BJ (cell line): ENCODE data around the gene NT5DC3. TPM values are rescaled to one million over a fixed set of nuclear protein-coding genes. Genes with fewer than 3 reads are reported as not detected.

ENCODE experiments used
- CTCF ChIA-PET: fragments of 350-600 bp; formaldehyde crosslinking; extraction: SDS; loops from one replicate; lab custom pipeline; 2021; ENCODE audit warnings: antibody characterized with exemption, inconsistent platforms; lab: Yijun Ruan, JAX
- POLR2A ChIA-PET: fragments of 300-600 bp; sonication (Branson Sonifier 250); formaldehyde crosslinking; extraction: SDS; loops from one replicate; lab custom pipeline; 2021; ENCODE audit warnings: antibody characterized with exemption; lab: Charles Lee
- DNase-seq: peaks from one replicate; pipeline ENCODE4 v3.0.0-alpha.2; 2011; ENCODE audit warnings: low read depth
- H3K27me3 ChIP-seq: 2 replicates; pipeline ENCODE4 v1.6.0; 2011; ENCODE audit warnings: low read length; ENCODE audit not compliant: control insufficient read depth, insufficient read depth
- H3K36me3 ChIP-seq: 2 replicates; pipeline ENCODE4 v1.5.1; 2011; ENCODE audit warnings: low read length; ENCODE audit not compliant: control insufficient read depth, insufficient read depth
- H3K4me3 ChIP-seq: 2 replicates; pipeline ENCODE4 v1.5.1; 2011; ENCODE audit warnings: low read depth, mild to moderate bottlenecking, control low read depth, low read length
- CTCF ChIP-seq: IDR thresholded peaks from 2 replicates; pipeline ENCODE4 v1.5.1; 2011; ENCODE audit warnings: low read depth, mild to moderate bottlenecking, control low read depth, inconsistent platforms, low read length, moderate library complexity; ENCODE audit not compliant: insufficient read depth
- polyA plus RNA-seq: library from polyadenylated mRNA; depleted of rRNA; stranded (reverse); fragments of >200 nt; gene quantifications from 2 replicates; pipeline ENCODE4 v1.2.3, GENCODE V29; 2011

NT5DC3 gene
- polyA plus RNA-seq, 1 experiment = 1.2 TPM

GRCh38 chr12:103864710-103865109 lies 23.7 kb upstream of the NT5DC3 start:
- no peak for DNase-seq
- H3K36me3 ChIP-seq = no peaks in the 10 kb centered on the region
- ChIA-PET POLR2A (no interaction called here), CTCF (interaction anchor here (2.6 kb wide), 1 partner anchor 94 kb away, joined by 22 read pairs; no protein-coding TSS in a partner anchor)
- H3K4me3 ChIP-seq = no peak overlapping the region
- no peak for TF ChIP-seq CTCF
- no peaks in the 10 kb centered on the region for H3K27me3 ChIP-seq

GRCh38 chr12:103858953-103859601 lies 18.0 kb upstream of the NT5DC3 start:
- peak; percentile 97 for DNase-seq
- Histone ChIP-seq H3K4me3 (no peak overlapping the region), H3K27me3 (no peaks in the 10 kb centered on the region), H3K36me3 (no peaks in the 10 kb centered on the region)
- ChIA-PET CTCF (interaction anchor here (1.0 kb wide), 1 partner anchor 89 kb away, joined by 6 read pairs; no protein-coding TSS in a partner anchor), POLR2A (no interaction called here)
- no peak for TF ChIP-seq CTCF

DNA sequence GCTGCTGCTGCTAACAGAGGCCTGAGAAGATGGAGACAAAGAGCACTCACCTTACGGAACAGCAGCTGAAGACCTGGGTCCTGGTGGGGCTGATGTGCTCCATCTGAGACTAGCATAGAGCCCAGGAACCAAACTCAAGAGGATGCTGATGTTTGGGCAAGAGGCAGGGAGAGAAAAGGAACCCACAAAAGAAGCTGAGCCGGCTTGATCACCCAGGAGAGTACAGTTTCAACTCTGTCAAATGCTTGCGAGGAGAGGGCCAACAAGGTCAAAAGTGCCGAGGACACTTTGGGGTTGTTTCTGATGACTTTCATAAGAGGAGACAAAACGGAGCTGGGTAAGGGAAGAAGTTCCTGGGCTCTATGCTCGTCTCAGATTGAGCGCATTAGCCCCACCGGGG lies 17.3 kb upstream of the NT5DC3 start:
- Histone ChIP-seq H3K36me3 (no peaks in the 10 kb centered on the region), H3K27me3 (no peaks in the 10 kb centered on the region), H3K4me3 (no peak overlapping the region)
- CTCF ChIA-PET = interaction anchor here (1.0 kb wide), 2 partner anchors 87 to 88 kb away, joined by 3 to 6 read pairs; no protein-coding TSS in a partner anchor
- TF ChIP-seq CTCF = no peak
- POLR2A ChIA-PET = interaction anchor here (0.5 kb wide), 1 partner anchor 17 kb away, joined by 5 read pairs; the partner anchor contains the start of gene NT5DC3
- DNase-seq = no peak

DNA sequence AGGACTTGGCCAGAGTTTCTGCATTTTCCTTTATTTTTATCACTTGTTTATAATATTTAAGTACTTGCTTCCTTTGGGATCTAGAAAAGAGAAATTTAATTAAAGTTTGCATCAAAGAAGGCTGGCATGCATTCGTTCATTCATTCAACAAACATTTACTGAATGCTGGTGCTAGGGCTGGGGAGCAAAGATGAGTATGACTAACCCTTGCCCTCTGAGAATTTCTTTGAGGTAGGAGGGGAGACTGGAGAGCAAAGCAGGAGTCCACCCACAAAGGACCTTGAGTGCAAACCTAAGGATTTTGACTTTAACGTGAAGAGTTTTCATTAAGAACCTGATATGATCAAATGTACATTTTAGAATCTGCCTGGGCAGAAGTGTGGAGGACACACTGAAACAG lies 16.1 kb upstream of the NT5DC3 start:
- DNase-seq = no peak
- POLR2A ChIA-PET = no interaction called here
- CTCF ChIA-PET = interaction anchor here (1.0 kb wide), 1 partner anchor 86 kb away, joined by 3 read pairs; no protein-coding TSS in a partner anchor
- Histone ChIP-seq H3K27me3 (no peaks in the 10 kb centered on the region), H3K36me3 (no peaks in the 10 kb centered on the region), H3K4me3 (no peak overlapping the region)
- no peak for TF ChIP-seq CTCF

GRCh38 chr12:103855896-103856657 lies 15.0 kb upstream of the NT5DC3 start:
- H3K27me3 ChIP-seq = no peaks in the 10 kb centered on the region
- TF ChIP-seq CTCF = no peak
- no peak overlapping the region for H3K4me3 ChIP-seq
- no peaks in the 10 kb centered on the region for H3K36me3 ChIP-seq
- ChIA-PET POLR2A (no interaction called here), CTCF (interaction anchor here (0.7 to 1.0 kb wide), 2 partner anchors 15 to 400 kb away, joined by 3 read pairs; no protein-coding TSS in a partner anchor)
- no peak for DNase-seq
